Stimulated activated naive B cell treated with anti-CD40 and anti-IgM and Interleukin-4, amounts not matched to agents 10 μg/mL and 1 μg/mL and 100 μg/mL, for 72 hours (primary cell): ENCODE results near the gene PLPP1.
"Not testable (repeated sequence)": the region's sequence is repeated elsewhere in the genome, so short reads cannot be mapped to it uniquely, and the experiment has no call there.

Experiments used
- ATAC-seq, 2 donors: fragments of 150-1000 bp; cut with Tn5 transposase; replicated peaks; 2 replicates each; pipeline ENCODE4 v1.10.0; 2021; ENCODE audit warnings: moderate library complexity in 1 of 2
- DNase-seq: peaks from one replicate; pipeline ENCODE4 v3.0.0; 2021
- H3K27ac Mint-ChIP-seq: one replicate; pipeline ENCODE4 v1.8.0; 2022; ENCODE audit warnings: mild to moderate bottlenecking, mixed read lengths
- H3K27me3 Mint-ChIP-seq, 2 donors: one replicate each; pipeline ENCODE4 v1.8.0; 2022; ENCODE audit warnings: mixed read lengths in 2 of 2
- H3K36me3 Mint-ChIP-seq, 2 donors: one replicate each; pipeline ENCODE4 v1.8.0; 2022; ENCODE audit warnings: mixed read lengths in 2 of 2, mild to moderate bottlenecking in 1 of 2
- H3K4me1 Mint-ChIP-seq, 2 donors: one replicate each; pipeline ENCODE4 v1.8.0; 2022; ENCODE audit warnings: mixed read lengths in 2 of 2, mild to moderate bottlenecking in 1 of 2
- H3K4me3 Mint-ChIP-seq, 2 donors: one replicate each; pipeline ENCODE4 v1.8.0; 2022; ENCODE audit warnings: mild to moderate bottlenecking in 2 of 2, mixed read lengths in 2 of 2, moderate library complexity in 1 of 2
- H3K9me3 Mint-ChIP-seq, 2 donors: one replicate each; pipeline ENCODE4 v1.8.0; 2022; ENCODE audit warnings: mixed read lengths in 2 of 2, mild to moderate bottlenecking in 1 of 2

Gene PLPP1

GRCh38 chr5:55503917-55504316, 30.8 kb downstream of the PLPP1 start:
- DNase-seq, H3K36me3 Mint-ChIP-seq, H3K9me3 Mint-ChIP-seq, H3K4me3 Mint-ChIP-seq, ATAC-seq, H3K27me3 Mint-ChIP-seq, H3K27ac Mint-ChIP-seq: not testable (repeated sequence)
- H3K4me1 Mint-ChIP-seq: peaks cover 11 to 16% of the 10 kb centered on the region in 2 donors

DNA sequence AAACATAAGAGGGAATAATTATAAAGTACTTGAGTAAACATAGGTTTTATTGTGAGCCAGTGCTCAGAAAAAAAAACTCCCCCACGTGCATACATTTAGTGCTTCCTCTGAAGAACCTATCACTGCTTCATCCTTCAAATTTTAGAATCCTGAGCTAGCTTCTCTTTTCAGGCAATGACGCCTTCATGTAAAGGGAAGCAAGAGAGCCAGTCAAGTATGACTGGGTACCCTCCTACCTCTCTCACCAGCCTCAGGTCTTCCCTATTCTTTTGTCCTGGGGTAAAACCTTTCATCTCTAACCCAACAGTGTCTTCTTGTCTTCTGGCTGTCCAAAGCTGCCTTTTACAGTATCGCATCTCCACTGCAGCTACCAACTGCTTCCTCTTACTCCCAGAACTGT, 32.0 kb downstream of the PLPP1 start:
- no peaks in the 10 kb centered on the region for H3K9me3 Mint-ChIP-seq
- no peak overlapping the region for H3K4me3 Mint-ChIP-seq
- no peaks in the 10 kb centered on the region for H3K27me3 Mint-ChIP-seq
- peaks cover 14 to 16% of the 10 kb centered on the region in 2 donors for H3K4me1 Mint-ChIP-seq
- peak; percentile 3 for DNase-seq
- H3K27ac Mint-ChIP-seq: no peak overlapping the region
- H3K36me3 Mint-ChIP-seq: peaks cover 0 to 2% of the 10 kb centered on the region in 2 donors
- peak; percentile 91 to 98 for ATAC-seq

GRCh38 chr5:55498457-55498856, 36.3 kb downstream of the PLPP1 start:
- no peak for ATAC-seq
- Mint-ChIP-seq H3K4me1 (peaks cover 15 to 16% of the 10 kb centered on the region in 2 donors), H3K9me3 (no peaks in the 10 kb centered on the region), H3K4me3 (no peak overlapping the region), H3K27ac (no peak overlapping the region), H3K27me3 (no peaks in the 10 kb centered on the region), H3K36me3 (peaks cover 2% of the 10 kb centered on the region in 2 donors)
- no peak for DNase-seq

- H3K27me3 Mint-ChIP-seq: no peaks in the 10 kb centered on the region
- DNase-seq (no peak), ATAC-seq (no peak)
- no peaks in the 10 kb centered on the region for H3K9me3 Mint-ChIP-seq
- H3K36me3 Mint-ChIP-seq: peaks cover 2% of the 10 kb centered on the region in 2 donors
- peaks cover 8 to 9% of the 10 kb centered on the region in 2 donors for H3K4me1 Mint-ChIP-seq
- H3K4me3 Mint-ChIP-seq: no peak overlapping the region
- no peak overlapping the region for H3K27ac Mint-ChIP-seq
Measured at GRCh38 chr5:55497712-55498111, 37.1 kb downstream of the PLPP1 start.

- Mint-ChIP-seq H3K4me1 (peaks cover 0 to 7% of the 10 kb centered on the region in 2 donors), H3K27ac (no peak overlapping the region), H3K27me3 (no peaks in the 10 kb centered on the region), H3K4me3 (no peak overlapping the region), H3K36me3 (peaks cover 4 to 6% of the 10 kb centered on the region in 2 donors), H3K9me3 (no peaks in the 10 kb centered on the region)
- DNase-seq (no peak), ATAC-seq (no peak)
Measured at GRCh38 chr5:55495216-55495615, 39.5 kb downstream of the PLPP1 start.

DNA sequence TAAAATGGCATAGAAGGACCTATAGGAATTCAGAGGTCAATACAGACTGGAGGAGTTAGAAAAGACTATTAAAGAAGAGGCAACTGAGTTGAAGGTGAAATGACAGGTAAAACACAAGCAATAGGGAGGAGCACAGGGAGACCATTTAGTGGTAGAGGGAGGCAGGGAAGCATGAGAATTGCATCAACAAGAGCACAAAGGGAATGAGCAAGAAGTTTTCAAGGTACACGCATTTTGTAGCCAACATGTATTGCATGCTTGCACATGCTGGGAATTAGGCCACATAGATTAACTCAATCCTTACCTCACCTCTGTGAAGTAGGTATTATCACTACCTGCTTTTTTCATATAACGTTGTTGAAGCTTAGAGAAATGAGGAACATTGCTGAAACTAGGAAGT, 42.3 kb downstream of the PLPP1 start:
- Mint-ChIP-seq H3K9me3 (no peaks in the 10 kb centered on the region), H3K27me3 (no peaks in the 10 kb centered on the region), H3K36me3 (peaks cover 2 to 6% of the 10 kb centered on the region in 2 donors), H3K27ac (no peak overlapping the region), H3K4me3 (no peak overlapping the region), H3K4me1 (no peaks in the 10 kb centered on the region)
- ATAC-seq (no peak), DNase-seq (no peak)

- Mint-ChIP-seq H3K4me1 (no peaks in the 10 kb centered on the region), H3K27ac (no peak overlapping the region), H3K36me3 (peaks cover 0 to 2% of the 10 kb centered on the region in 2 donors), H3K9me3 (no peaks in the 10 kb centered on the region), H3K4me3 (no peak overlapping the region), H3K27me3 (no peaks in the 10 kb centered on the region)
- DNase-seq: no peak
- no peak for ATAC-seq
Measured at GRCh38 chr5:55485073-55485472, 49.7 kb downstream of the PLPP1 start.

DNA sequence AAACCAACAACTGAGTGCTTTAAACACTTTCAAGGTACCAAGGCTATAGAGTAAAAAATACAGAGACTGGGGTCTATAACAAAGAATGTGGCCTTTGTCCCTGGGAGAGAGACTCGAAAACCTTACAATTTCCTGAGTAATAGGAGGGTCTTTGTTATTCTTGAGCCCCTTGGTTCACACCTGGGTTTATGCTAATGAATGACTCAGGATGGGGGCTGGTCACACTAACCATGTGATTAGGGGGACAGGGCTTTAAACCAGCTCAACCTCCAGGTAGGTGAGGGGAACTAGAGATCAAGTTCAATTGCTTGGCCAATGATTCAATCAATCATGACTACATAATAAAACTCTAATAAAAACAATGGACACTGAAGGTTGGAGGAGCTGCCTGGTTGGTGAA, 50.2 kb downstream of the PLPP1 start:
- H3K27me3 Mint-ChIP-seq: no peaks in the 10 kb centered on the region
- no peak overlapping the region for H3K4me3 Mint-ChIP-seq
- no peak overlapping the region for H3K27ac Mint-ChIP-seq
- peaks cover 0 to 2% of the 10 kb centered on the region in 2 donors for H3K36me3 Mint-ChIP-seq
- DNase-seq (no peak), ATAC-seq (no peak)
- H3K9me3 Mint-ChIP-seq: no peaks in the 10 kb centered on the region
- no peaks in the 10 kb centered on the region for H3K4me1 Mint-ChIP-seq

DNA sequence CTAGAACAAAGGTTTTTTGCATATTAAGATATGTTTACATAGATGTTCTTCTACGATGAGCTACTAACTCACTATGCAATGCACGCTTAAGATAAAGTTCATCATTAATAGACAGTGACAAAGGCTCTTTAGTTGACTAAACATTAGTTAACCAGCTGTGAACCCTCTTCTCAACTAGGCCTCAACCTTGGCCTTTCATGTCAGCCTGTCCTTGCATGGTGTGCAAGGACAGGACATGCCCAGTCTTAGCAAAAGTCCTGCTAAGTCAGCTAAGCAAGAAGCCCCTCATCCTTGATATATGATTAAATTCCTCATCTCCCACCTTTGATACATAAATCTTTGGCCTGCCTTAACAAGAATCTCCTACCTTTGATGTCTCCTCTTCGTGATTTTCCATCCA, 50.9 kb downstream of the PLPP1 start:
- no peak for ATAC-seq
- no peak overlapping the region for H3K4me3 Mint-ChIP-seq
- no peak overlapping the region for H3K27ac Mint-ChIP-seq
- no peak for DNase-seq
- H3K36me3 Mint-ChIP-seq: peaks cover 0 to 2% of the 10 kb centered on the region in 2 donors
- no peaks in the 10 kb centered on the region for H3K9me3 Mint-ChIP-seq
- H3K27me3 Mint-ChIP-seq: no peaks in the 10 kb centered on the region
- no peaks in the 10 kb centered on the region for H3K4me1 Mint-ChIP-seq

DNA sequence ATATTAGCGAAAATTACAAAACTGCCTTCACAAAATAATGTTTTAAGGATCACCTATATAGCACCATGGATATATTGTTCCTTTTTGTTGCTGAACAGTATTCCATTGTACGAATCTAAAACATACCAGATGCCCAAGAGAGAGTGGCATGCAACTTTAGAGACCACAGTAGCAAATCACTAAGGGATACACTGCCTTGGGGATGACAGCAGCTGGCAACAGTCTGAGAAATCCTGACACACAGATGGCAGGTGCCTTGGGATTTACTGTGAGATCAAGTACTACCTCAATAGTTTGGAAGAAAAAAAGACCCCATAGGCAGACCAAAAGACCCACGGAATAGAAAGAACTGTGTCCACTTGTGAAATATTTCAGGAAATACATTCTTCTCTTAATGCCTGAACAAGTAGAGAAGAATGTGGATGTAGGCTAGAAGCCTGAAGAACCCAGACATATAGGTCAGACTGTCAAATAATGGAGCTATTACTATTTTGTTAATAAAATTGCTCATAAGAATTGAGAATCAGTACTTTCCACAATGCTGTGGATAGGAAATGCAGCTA, 53.4 kb downstream of the PLPP1 start:
- Mint-ChIP-seq H3K9me3 (no peaks in the 10 kb centered on the region), H3K4me3 (no peak overlapping the region), H3K4me1 (peaks cover 3 to 4% of the 10 kb centered on the region in 2 donors), H3K27ac (no peak overlapping the region), H3K27me3 (no peaks in the 10 kb centered on the region), H3K36me3 (peaks cover 0 to 2% of the 10 kb centered on the region in 2 donors)
- ATAC-seq (no peak), DNase-seq (no peak)

DNA sequence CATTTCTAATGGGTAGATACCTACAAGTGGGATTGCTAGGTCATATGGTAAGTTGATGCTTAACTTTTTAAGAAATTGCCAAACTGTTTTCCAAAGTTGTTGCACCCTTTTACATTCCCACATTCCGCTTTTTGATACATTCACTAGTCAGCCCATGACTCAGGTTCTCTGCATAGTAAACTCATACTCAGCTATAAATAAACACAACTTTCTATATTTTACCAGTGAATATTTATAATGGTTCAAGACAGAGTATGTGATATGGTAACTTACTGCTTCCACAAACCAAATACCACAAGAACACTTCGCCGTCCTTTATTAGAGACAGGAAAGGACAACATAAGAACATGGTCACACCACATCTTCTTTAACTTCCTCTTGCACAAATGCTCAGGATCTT, 54.0 kb downstream of the PLPP1 start:
- H3K4me1 Mint-ChIP-seq: peaks cover 4 to 9% of the 10 kb centered on the region in 2 donors
- ATAC-seq: no peak
- DNase-seq: no peak
- no peak overlapping the region for H3K4me3 Mint-ChIP-seq
- peaks cover 2 to 3% of the 10 kb centered on the region in 2 donors for H3K36me3 Mint-ChIP-seq
- no peaks in the 10 kb centered on the region for H3K27me3 Mint-ChIP-seq
- no peaks in the 10 kb centered on the region for H3K9me3 Mint-ChIP-seq
- H3K27ac Mint-ChIP-seq: no peak overlapping the region

DNA sequence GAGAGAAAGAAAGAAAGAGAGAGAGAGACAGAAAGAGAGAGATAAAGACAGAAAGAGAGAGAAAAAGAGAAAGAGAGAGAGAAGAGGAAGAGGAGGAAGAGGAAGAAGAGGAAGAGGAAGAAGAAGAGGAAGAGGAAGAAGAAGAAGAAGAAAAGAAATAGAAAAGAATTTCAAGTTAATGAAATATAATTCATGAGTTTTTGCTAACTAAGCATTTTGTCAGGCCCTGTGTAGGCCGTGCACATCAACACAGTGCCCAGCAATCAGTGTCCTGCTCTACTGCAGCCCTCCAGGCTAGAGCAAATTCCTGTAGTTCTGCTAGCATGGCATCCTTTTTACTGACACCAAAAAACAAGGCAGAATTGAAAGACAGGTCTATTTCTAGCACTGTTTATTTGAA, 62.1 kb downstream of the PLPP1 start:
- ATAC-seq (no peak), DNase-seq (no peak)
- H3K4me3 Mint-ChIP-seq: no peak overlapping the region
- H3K27ac Mint-ChIP-seq: no peak overlapping the region
- peaks cover 4 to 9% of the 10 kb centered on the region in 2 donors for H3K4me1 Mint-ChIP-seq
- H3K9me3 Mint-ChIP-seq: no peaks in the 10 kb centered on the region
- no peaks in the 10 kb centered on the region for H3K27me3 Mint-ChIP-seq
- peaks cover 1 to 14% of the 10 kb centered on the region in 2 donors for H3K36me3 Mint-ChIP-seq

DNA sequence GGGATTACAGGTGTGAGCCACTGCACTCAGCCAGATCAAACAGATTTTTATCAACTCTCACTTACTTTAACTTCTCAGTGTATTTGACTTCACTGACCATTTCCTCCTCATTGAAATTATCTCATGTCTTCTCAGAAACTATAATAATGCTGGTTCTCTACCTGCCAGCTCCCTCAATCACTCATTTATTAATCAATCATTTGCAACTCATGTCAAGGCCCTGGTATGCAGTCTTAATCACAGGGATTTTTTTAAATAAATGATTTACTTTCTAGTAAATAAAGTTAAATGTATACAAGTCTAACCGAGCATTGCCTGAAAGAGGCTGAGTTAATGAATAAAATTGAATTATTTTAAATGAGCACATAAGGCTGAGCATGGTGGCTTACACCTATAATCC, 63.3 kb downstream of the PLPP1 start:
- DNase-seq (no peak), ATAC-seq (no peak)
- Mint-ChIP-seq H3K36me3 (peaks cover 1 to 16% of the 10 kb centered on the region in 2 donors), H3K27me3 (no peaks in the 10 kb centered on the region), H3K27ac (no peak overlapping the region), H3K4me3 (no peak overlapping the region), H3K9me3 (no peaks in the 10 kb centered on the region), H3K4me1 (peaks cover 2 to 6% of the 10 kb centered on the region in 2 donors)

GRCh38 chr5:55470282-55470681, 64.5 kb downstream of the PLPP1 start:
- H3K27ac Mint-ChIP-seq: no peak overlapping the region
- H3K36me3 Mint-ChIP-seq: peaks cover 1 to 21% of the 10 kb centered on the region in 2 donors
- no peaks in the 10 kb centered on the region for H3K4me1 Mint-ChIP-seq
- DNase-seq: no peak
- no peak overlapping the region for H3K4me3 Mint-ChIP-seq
- no peaks in the 10 kb centered on the region for H3K9me3 Mint-ChIP-seq
- ATAC-seq: no peak
- H3K27me3 Mint-ChIP-seq: no peaks in the 10 kb centered on the region

DNA sequence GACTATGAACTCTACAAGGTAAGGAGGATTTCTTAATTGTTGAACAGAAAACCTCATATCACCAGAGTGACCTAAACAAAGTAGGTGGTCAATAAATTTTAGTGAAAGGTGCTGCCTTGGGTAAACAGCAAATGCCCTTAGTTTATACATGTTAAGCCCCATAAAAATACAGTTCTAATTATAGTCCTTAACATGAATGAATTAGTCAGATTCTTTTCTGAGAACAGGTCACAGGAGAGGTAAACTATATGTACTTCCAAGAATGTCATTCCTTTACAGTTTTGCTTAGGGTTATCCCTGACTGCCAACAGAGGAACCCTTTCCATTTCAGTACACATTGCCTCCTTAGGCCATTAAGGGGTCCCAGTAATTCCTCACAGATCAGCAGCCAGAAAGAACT, 64.9 kb downstream of the PLPP1 start:
- DNase-seq (no peak), ATAC-seq (no peak)
- peaks cover 1 to 21% of the 10 kb centered on the region in 2 donors for H3K36me3 Mint-ChIP-seq
- no peaks in the 10 kb centered on the region for H3K9me3 Mint-ChIP-seq
- no peaks in the 10 kb centered on the region for H3K27me3 Mint-ChIP-seq
- H3K4me1 Mint-ChIP-seq: no peaks in the 10 kb centered on the region
- no peak overlapping the region for H3K27ac Mint-ChIP-seq
- H3K4me3 Mint-ChIP-seq: no peak overlapping the region
